Skin epidermis (tissue), 12 donors: ENCODE measurements around the gene ONECUT3.
A peak's percentile ranks its signal among the peaks of the same experiment; 100 is the strongest.

Experiments used
- H3K27ac ChIP-seq, 21 experiments: fragments of 200-600 bp; sonication (generic) in 11 of 21; one replicate each; pipeline ENCODE4 v1.5.0; 2020; ENCODE audit warnings: mild to moderate bottlenecking in 3 of 21, inconsistent platforms in 2 of 21, moderate library complexity in 2 of 21
- H3K4me3 ChIP-seq, 7 experiments: fragments of 200-600 bp; sonication (generic) in 2 of 7; one replicate each; pipeline ENCODE4 v1.5.0; 2020; ENCODE audit warnings: inconsistent platforms in 2 of 7, mild to moderate bottlenecking in 2 of 7, moderate library complexity in 1 of 7

ONECUT3 gene

DNA sequence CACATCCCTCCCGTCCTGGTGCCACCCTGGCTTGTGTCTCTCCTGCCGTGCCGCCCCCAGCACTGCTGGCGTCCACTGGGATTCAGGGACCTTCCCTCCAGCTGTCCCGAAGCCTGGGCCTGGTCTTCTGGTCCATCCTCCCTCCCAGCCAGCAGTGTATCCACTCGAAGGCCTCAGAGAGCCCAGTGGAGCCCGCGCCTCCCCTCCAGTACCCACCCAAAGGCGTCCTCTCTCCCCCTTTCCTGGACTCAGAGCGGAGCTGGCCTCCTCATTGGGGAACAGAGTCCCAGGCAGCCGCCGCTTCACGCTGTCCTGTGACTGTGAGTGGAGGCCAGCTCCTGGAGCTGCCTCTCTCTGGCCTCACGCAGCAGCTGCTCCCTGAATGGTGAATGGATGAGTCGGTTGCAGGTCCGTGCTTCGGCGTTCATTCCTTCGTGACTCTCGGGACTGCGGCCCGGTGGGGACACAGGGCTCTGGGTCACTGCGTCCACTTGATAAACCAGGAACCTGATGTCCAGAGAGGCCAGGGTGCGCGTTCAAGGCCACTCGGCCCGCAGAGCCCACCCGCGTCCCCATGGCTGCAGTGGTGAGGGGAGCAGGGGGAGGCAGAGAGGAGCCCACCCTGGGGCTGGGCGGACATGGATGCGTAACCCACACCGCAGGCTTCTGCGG lies 12.1 kb downstream of the ONECUT3 start:
- Histone ChIP-seq H3K4me3 (no peak overlapping the region), H3K27ac (no peak overlapping the region)

DNA sequence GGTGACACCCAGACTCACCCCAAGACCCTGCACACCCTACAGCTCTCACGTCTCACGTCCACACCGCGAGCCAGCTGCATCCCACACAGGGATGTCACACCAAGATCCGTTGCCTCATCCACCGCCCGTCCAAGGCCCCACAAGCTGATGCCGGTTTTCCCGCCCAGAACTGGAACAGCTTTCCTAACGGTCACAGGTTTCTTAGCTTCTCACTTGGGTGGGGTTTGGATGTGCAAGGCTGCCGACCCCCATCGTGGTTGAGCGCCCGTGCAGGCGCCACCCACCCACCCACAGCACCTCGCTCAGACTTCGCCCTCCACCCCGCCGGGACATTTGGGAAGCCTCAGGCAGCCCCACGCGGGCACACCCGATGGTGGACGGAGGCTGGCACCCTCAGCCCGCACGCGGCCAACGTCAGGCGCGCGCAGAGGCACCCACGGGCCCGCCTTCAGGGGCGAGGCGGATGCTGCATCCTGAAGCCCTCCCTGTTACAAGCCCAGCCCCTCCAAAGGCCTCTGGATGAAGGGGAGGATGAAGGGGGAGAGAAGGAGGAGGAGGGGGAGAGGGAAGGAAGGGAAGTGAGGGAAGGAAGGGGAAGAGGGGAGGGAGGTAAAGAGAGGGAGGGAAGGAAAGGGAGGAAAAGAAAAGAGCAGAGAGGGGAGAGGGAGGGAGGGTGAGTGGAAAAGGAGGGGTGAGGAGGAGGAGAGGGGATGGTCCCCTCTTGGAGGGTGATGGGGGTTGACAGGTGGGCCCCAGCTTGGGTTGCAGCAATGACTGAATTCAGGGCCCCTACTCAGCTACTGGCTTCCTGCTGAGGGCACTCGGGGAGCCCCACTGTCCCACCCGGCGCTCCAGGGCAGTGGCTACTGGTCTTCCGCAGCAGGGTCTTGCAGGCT lies 12.8 kb downstream of the ONECUT3 start:
- Histone ChIP-seq H3K4me3 (no peak overlapping the region), H3K27ac (no peak overlapping the region)

DNA sequence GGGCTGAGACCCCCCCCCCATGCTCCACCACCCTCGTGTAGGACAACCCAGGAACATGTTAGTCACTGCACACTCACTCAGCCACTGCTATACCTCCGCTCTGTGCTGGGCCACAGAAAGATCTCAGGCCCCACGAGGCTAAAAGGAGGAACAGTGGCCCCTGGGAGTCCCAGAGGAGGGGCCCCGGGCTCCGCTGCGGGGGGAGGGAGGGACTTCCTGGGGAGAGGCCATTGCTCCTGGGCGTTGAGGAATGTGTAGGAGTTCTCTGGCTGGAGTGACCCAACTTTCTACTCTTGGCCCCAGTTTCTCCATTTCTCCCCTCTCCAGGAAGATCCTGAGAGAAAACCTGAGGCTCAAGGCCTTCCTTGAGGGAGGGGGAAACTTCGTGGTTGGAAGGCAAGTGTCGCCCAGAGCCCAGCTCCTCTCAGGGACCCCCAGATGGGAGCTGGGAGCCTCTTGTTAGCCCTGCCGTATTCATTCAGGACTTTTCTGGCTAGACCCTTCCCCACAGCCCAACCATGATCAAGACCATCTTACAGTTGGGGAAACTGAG lies 13.6 kb downstream of the ONECUT3 start:
- no peak overlapping the region for H3K27ac ChIP-seq
- H3K4me3 ChIP-seq, result no peak overlapping the region

DNA sequence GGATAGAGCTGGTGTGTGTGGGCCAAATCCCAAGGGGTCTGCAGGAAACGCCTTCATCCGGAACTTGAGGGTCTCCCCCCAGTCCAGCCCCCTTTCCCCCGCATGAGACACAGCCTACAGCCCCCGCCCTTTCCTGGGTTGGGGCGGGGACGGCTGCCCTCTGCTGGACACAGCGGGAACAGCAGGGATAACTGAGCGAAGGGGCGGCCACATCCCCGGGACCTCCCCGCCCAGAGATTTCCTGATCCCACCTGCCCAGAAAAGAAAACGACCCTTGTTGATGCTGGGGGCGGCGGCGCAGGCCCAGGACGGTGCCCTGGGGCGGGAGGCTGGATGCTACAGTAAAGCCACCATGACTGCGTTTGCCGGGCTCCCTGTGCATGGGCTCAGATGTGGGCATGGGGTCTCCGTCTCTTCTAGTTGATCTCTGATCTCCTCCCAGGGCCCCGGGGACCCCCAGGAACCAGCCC lies 14.2 kb downstream of the ONECUT3 start:
- no peak overlapping the region for H3K4me3 ChIP-seq
- no peak overlapping the region for H3K27ac ChIP-seq

DNA sequence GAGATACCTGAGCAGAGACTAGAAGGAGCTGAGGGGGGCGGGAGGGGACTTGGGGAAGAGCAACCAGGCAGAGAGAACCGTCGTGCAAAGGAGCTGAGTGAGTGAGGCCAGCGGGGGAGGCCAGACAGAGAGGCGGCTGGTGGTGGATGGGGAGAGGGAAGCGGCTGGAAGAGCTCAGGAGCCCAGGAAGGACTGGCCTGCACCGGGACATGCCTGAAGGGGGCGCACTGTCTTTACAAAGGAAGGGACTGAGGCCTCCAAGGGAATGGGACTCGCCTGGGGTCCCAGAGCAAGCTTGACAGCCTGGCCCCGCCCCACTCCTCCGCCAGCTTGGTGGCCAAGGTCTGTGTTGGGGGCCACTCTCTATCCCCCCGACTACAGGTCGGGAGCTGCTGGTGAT lies 14.9 kb downstream of the ONECUT3 start:
- Histone ChIP-seq H3K27ac (no peak overlapping the region), H3K4me3 (no peak overlapping the region)

DNA sequence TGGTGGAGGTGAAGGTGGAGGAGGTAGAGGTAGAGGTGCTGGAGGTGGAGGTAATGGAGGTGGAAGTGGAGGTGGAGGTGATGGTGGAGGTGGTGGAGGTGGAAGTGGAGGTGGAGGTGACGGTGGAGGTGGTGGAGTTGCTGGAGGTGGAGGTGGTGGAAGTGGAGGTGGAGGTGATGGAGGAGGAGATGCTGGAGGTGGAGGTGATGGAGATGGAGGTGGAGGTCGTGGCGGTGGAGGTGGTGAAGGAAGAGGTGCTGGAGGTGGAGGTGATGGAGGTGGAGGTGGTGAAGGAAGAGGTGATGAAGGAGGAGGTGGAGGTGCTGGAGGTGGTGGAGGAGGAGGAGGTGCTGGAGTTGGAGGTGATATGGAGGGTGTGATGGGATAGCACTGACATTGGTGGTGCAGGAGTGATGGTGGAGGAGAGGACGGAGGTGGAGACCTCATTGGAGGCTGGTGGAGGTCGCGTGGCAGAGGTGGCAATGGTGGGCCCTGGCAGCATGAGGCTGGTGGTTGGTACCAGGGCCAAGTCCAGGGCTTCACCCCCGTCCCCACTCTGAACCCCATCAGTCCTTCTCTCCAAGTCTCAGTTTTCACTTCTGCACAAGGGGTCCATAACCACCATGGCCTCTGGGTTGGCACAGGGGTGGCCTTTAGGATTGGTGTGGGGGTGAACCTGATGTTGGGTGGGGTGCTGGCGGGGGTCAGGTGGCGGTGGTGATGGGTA lies 15.8 kb downstream of the ONECUT3 start:
- Histone ChIP-seq H3K4me3 (no peak overlapping the region), H3K27ac (no peak overlapping the region)

DNA sequence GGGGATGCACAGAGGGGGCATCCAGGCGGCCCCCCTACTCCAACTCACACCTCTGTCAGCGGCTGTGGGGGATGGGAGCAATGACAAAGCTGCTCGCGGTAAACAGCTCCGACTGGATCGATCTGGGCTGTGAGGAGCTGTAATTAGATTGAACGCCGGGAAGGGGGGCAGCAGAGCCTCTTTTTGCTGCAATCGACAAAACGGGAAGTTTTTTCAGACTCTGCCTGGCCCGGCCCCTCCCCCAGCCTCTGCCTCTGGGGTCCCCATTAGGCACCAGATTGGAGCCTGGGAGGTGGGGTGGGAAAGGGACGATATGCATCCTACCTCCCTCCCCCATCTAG lies 16.3 kb downstream of the ONECUT3 start:
- no peak overlapping the region for H3K27ac ChIP-seq
- H3K4me3 ChIP-seq, result no peak overlapping the region

DNA sequence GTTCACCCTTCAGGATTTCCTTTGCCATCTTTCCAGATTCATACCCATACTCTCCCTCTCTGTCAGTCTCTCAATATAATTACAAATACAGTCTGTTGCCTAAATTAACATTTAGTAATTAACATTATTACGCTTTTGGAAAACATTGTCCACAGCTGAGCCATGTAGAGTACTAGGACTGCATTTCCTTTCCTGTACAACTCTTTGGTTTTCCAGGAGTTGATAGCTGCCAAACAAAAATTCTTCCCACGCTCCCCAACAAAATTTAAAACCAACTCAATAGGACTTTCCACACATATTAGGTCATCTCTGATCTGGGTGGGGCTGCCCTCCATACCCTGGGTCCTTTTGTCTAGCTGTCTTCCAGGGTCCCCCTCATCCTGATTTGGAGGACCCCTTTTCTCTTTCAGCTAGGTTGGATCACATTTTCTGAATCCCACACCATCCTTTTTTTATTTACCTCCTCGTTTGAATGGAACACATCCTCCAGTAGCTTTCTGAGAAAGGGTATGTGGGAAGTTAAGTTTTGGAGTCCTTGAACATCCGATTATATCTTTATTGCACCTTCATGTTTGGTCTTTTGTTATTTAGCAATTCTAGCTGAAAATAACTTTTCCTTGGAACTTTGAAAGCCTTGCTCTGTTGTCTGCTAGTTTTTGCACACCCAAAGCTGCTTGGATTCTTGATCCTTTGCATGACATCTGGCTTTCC lies 17.7 kb downstream of the ONECUT3 start:
- H3K4me3 ChIP-seq, result no peak overlapping the region

DNA sequence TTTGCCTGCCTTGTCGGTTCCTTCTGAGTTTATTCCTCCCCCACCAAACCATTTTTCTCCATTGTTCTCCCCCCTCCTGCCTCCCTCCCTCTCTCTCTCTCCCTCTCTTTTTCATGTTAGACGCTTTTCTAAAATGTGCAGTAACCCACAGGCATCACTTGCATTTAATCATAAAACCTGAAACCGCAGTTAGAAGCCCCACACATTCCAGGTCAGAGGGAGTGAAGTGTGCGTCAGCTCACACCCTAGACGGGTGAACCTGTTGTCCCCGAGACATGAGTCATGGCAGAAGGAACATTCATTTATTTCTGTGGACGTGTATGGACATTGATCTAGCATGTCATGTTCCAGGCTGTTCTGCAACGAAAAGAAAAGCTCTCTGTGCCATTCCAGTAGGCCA lies 19.9 kb downstream of the ONECUT3 start:
- Histone ChIP-seq H3K27ac (peak overlapping the region in 3 of 21 experiments; percentile 21 to 31 (median 22)), H3K4me3 (no peak overlapping the region)

More for the DNA sequence above, 17.7 kb downstream of the ONECUT3 start:
- no peak overlapping the region for H3K27ac ChIP-seq

DNA sequence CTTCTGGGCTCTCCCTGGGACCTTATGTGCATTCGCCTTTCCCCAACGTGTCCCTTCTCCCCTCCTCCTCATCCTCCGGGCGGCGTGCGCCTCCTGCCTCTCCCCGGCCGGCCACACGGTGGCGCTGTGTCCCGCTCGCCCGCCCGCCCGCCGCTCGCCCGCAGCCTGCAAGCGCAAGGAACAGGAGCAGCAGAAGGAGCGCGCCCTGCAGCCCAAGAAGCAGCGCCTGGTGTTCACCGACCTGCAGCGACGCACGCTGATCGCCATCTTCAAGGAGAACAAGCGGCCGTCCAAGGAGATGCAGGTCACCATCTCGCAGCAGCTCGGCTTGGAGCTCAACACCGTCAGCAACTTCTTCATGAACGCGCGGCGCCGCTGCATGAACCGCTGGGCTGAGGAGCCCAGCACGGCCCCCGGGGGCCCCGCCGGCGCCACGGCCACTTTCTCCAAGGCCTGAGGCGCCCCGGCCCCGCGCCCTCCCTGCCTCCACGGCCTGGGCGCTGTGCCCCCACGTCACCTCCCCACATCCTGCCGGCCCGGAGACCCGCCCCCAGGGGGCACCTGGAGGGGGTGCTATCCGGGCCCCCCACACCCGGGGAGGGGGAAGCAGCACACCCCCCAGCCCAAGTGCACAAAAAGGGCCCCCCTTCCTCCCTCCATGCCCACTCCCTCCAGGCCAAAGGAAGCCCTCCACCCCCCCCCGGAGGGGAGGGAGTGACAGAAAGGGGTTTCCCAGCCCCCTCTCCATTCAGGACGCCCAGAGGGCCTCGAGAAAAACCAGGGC lies 21.9 kb downstream of the ONECUT3 start:
- Histone ChIP-seq H3K27ac (no peak overlapping the region), H3K4me3 (no peak overlapping the region)

DNA sequence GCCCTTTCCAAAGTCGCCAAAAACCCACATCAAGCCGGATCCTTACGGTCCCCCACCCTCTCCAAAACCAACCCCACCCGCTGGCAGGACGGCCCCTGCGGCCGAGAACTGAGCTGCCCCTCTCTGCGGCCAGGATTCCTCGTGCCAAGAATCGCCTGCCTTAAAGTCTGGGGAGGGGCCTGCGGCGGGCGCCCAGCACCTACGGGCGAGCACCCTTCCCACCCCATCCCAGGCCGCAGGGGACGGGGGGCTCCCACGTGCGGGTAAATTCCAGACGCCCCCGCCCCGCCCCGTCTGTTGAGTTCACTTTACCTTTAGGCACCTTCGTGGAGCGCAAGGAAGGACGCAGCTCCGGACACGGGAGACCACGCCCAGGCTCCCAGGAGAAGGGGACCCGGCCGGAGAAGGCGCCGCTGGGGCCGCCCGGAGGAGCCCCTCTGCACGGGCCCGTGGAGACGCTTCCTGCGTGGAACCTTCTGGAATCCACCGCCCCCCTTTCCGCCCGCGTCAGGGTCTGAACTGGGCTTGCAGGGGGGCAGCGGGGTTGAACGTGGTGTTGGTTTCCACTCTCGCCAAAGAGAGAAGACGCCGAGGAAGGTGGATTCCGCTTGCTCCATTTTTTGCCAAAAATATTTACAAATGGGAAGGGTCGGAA lies 22.8 kb downstream of the ONECUT3 start:
- H3K4me3 ChIP-seq, result no peak overlapping the region

DNA sequence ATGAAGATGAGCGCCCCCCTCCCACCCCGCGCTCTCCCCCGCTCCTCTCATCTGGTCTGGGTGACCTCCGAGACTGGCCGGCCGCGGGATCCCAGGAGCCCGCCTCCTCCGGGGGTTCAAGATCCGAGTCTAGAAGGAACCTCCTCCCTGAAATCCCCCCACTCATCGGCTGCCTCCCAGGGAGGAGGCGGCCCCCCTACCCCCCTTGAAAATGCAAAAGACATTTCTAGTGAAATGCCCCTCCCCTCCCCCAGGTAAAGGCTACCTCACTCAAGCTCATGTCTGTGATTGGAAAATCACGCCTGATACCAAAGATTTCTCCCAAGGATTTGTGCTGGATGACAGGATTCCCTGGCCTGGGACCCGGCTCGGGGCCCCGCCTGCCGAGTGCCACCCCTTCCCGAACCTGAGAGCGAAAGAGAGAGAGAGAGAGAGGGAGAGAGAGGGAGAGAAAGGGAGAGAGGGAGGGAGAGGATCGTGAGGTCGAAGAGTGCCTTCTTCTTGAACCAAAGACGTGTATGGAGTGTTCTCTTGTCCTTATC lies 23.4 kb downstream of the ONECUT3 start:
- no peak overlapping the region for H3K4me3 ChIP-seq
- H3K27ac ChIP-seq, result no peak overlapping the region

More for the DNA sequence above, 22.8 kb downstream of the ONECUT3 start:
- H3K27ac ChIP-seq, result no peak overlapping the region

DNA sequence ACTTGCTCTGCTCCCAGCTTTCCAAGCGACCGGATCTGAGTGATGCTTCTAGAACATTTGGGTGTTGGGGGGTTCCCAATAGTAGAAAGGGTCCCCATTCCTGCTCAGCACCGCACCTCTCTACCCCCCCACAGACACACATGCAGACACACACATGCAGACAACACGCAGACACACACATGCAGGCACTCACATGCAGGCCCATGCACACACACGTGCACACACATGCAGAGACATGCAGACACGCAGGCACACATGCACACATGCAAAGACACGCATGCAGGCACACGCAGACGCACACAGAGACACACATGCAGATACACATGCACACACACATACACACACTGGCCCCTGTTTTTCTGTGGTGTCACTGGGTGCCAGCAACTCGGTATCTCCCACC lies 23.8 kb downstream of the ONECUT3 start:
- no peak overlapping the region for H3K27ac ChIP-seq

DNA sequence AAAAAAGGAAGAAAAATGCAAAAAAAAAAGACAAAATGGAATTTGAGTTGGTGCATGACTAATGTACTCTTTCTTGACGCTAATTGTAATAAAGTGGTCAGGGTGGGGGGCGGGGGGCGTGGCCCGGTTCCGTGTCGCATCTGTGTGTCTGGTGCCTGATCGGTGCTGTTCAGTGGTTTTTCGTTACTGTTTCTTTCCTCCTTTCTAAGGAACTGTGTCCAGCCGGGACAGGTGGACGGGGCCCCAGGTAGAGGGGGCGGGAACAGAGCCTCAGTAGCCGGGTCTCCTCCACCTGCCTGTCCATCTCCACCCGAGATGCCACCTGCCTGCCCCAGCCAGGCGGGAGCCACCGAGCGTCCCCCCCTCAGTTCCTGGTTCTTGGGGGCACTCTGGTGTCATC lies 26.3 kb downstream of the ONECUT3 start:
- Histone ChIP-seq H3K4me3 (no peak overlapping the region), H3K27ac (no peak overlapping the region)

More for the DNA sequence above, 23.8 kb downstream of the ONECUT3 start:
- no peak overlapping the region for H3K4me3 ChIP-seq

DNA sequence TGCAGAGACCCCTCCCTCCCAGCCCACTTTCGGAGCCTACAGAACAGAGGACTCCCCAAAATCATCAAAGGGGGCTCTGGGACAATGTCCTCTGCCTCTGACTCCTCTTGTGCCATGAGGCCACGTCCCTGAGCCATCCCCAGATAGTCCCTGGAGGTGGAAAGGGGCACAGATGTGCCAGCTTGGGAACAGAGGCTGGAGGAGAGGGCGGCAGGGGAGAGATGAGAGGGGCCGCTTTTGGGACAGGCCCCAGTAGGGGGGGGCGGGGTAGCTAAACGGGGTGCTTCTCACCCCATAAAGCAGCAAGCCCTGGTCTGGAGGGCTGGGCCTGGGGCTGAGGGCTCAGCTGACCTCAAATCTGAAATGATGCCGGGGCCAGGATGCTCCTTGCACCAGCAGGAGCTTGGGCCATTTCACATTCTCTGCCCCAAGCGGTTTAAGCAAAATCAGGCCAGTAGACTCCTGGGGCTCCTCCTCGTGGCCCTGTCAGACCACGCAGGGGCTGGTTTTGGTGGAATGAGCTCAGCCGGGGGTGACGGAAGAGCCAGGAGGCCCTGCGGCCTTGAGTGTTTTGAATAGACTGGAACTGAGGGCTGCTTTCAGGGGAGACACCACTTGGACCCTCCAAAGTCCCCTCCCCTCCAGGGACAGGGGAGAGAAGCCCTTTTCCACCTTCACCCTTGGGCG lies 27.1 kb downstream of the ONECUT3 start:
- Histone ChIP-seq H3K4me3 (no peak overlapping the region), H3K27ac (no peak overlapping the region)

DNA sequence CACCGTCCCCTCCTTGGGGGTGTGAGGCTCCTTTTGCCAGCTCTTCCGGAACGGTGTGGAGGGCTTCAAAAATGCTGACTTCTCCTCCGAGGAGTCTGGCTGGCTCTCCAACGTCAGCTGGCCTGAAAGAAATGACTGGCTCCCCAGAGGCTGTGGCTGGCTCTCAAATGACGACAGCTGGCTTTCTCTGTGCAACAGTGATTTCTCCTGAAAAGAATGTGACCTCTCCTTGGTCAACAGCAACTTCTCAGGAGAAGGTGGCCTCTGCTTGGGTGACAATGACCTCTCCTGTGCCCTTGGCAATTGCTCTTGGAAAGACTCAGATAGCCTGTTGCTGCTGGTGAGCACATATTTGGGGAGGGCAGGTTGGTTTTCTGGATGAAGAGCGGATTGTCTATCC lies 29.2 kb downstream of the ONECUT3 start:
- no peak overlapping the region for H3K4me3 ChIP-seq
- H3K27ac ChIP-seq, result no peak overlapping the region

DNA sequence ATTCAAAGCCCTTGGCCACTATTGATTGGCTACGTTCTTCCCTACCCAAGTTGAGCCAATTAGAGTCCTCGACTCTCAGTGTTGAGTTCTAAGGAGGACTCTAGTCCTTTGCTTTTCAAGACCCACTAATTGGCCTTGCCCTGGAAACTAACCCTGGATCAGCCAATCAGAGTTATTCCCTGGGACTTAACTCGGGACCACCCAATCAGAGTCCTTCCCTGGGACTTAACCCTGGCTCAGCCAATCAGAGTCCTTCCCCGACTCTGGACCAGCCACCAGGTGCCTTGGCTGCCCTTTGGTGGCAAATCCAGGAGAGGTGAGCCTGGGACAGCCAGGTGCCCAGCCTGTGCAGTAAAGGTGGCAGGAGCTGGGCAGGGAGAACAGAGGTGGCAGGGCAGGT lies 30.0 kb downstream of the ONECUT3 start:
- no peak overlapping the region for H3K27ac ChIP-seq
- H3K4me3 ChIP-seq, result no peak overlapping the region

DNA sequence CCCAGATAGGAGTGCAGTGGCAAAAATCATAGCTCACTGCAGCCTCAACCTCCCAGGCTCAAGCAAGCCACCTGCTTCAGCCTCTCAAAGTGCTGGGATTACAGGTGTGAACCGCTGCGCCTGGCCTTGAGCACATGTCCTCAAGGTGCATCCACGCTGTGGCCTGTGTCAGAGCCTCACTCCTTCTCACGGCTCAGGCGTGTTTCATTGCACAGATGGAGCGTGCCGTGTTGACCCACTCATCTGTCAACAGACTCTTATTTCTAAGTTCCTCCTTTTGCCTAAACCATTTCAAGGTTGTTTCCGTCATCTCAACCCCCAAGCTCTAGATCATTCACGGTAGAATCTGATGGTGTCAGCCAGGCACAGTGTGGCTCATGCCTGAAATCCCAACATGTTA lies 30.6 kb downstream of the ONECUT3 start:
- no peak overlapping the region for H3K4me3 ChIP-seq
- H3K27ac ChIP-seq, result no peak overlapping the region
